H9 (cell line): ENCODE measurements around the gene BPIFB4. TPM values are rescaled to one million over a fixed set of nuclear protein-coding genes. Genes with fewer than 3 reads are reported as not detected.

Experiments
- DNase-seq: peaks from one replicate; pipeline ENCODE4 v3.0.0-alpha.2; 2017
- H2AFZ ChIP-seq: one replicate; pipeline ENCODE4 v1.6.1; 2013; ENCODE audit warnings: mild to moderate bottlenecking, low read length, control low read depth, moderate library complexity
- H2AK5ac ChIP-seq: 2 replicates; pipeline ENCODE4 v1.6.1; 2013; ENCODE audit warnings: low read length, control low read depth, mixed read lengths; ENCODE audit not compliant: insufficient read length
- H2BK120ac ChIP-seq: one replicate; pipeline ENCODE4 v1.6.1; 2013; ENCODE audit warnings: low read depth, mild to moderate bottlenecking, low read length, control low read depth, inconsistent platforms; ENCODE audit not compliant: poor library complexity, severe bottlenecking
- H2BK12ac ChIP-seq: 2 replicates; pipeline ENCODE4 v1.6.1; 2013; ENCODE audit warnings: low read length, control low read depth, mixed read lengths, low read depth; ENCODE audit not compliant: insufficient read length
- H2BK15ac ChIP-seq: 2 replicates; pipeline ENCODE4 v1.6.1; 2013; ENCODE audit warnings: low read depth, low read length, control low read depth
- H2BK20ac ChIP-seq: one replicate; pipeline ENCODE4 v1.6.1; 2013; ENCODE audit warnings: low read depth, mild to moderate bottlenecking, low read length, control low read depth, inconsistent platforms; ENCODE audit not compliant: poor library complexity, severe bottlenecking
- H2BK5ac ChIP-seq: 2 replicates; pipeline ENCODE4 v1.6.1; 2013; ENCODE audit warnings: low read length, control low read depth, mixed read lengths; ENCODE audit not compliant: insufficient read length
- H3K14ac ChIP-seq: 2 replicates; pipeline ENCODE4 v1.6.1; 2013; ENCODE audit warnings: low read length, control low read depth; ENCODE audit not compliant: insufficient read depth
- H3K18ac ChIP-seq: 2 replicates; pipeline ENCODE4 v1.6.1; 2013; ENCODE audit warnings: low read depth, mild to moderate bottlenecking, mixed read lengths, low read length, control low read depth; ENCODE audit not compliant: insufficient read length
- H3K23ac ChIP-seq: 2 replicates; pipeline ENCODE4 v1.6.1; 2013; ENCODE audit warnings: low read length, control low read depth, mixed read lengths, low read depth; ENCODE audit not compliant: insufficient read length
- H3K23me2 ChIP-seq: 2 replicates; pipeline ENCODE4 v1.6.1; 2013; ENCODE audit warnings: low read depth, mild to moderate bottlenecking, mixed read lengths, low read length, control low read depth; ENCODE audit not compliant: insufficient read length, poor library complexity, severe bottlenecking
- H3K27ac ChIP-seq: 2 replicates; pipeline ENCODE4 v1.5.1; 2013; ENCODE audit warnings: low read length, control low read depth, mixed read lengths, low read depth; ENCODE audit not compliant: insufficient read length
- H3K27me3 ChIP-seq: 2 replicates; pipeline ENCODE4 v1.6.1; 2013; ENCODE audit warnings: low read length, control low read depth, inconsistent platforms; ENCODE audit not compliant: insufficient read depth
- H3K4ac ChIP-seq: 2 replicates; pipeline ENCODE4 v1.6.1; 2013; ENCODE audit warnings: low read depth, mild to moderate bottlenecking, control low read depth, inconsistent platforms, low read length, moderate library complexity
- H3K4me1 ChIP-seq: 2 replicates; pipeline ENCODE4 v1.6.1; 2013; ENCODE audit warnings: low read length, control low read depth, inconsistent platforms; ENCODE audit not compliant: insufficient read depth
- H3K4me2 ChIP-seq: 2 replicates; pipeline ENCODE4 v1.6.1; 2013; ENCODE audit warnings: low read length, control low read depth, mixed read lengths; ENCODE audit not compliant: insufficient read length, insufficient read depth
- H3K56ac ChIP-seq: 2 replicates; pipeline ENCODE4 v1.6.1; 2013; ENCODE audit warnings: low read depth, mild to moderate bottlenecking, mixed read lengths, low read length, control low read depth; ENCODE audit not compliant: insufficient read length
- H3K79me1 ChIP-seq: 2 replicates; pipeline ENCODE4 v1.6.1; 2013; ENCODE audit warnings: low read depth, mild to moderate bottlenecking, moderate library complexity, low read length, control low read depth, inconsistent platforms; ENCODE audit not compliant: insufficient read depth, poor library complexity, severe bottlenecking
- H3K79me2 ChIP-seq: 2 replicates; pipeline ENCODE4 v1.6.1; 2013; ENCODE audit warnings: low read length, control low read depth, inconsistent platforms; ENCODE audit not compliant: insufficient read depth
- H3K9ac ChIP-seq: 2 replicates; pipeline ENCODE4 v1.6.1; 2013; ENCODE audit warnings: low read length, control low read depth, mixed read lengths; ENCODE audit not compliant: insufficient read length; ENCODE audit errors: extremely low read depth
- H3K9me3 ChIP-seq: one replicate; pipeline ENCODE4 v1.6.1; 2013; ENCODE audit warnings: low read depth, low read length, inconsistent platforms; ENCODE audit not compliant: control insufficient read depth
- H3T11ph ChIP-seq: one replicate; pipeline ENCODE4 v1.6.1; 2013; ENCODE audit warnings: mild to moderate bottlenecking, low read length, control low read depth, inconsistent platforms
- H4K20me1 ChIP-seq: one replicate; pipeline ENCODE4 v1.6.1; 2013; ENCODE audit not compliant: control insufficient read depth, insufficient read length, insufficient read depth
- H4K5ac ChIP-seq: 2 replicates; pipeline ENCODE4 v1.6.1; 2013; ENCODE audit warnings: low read depth, mild to moderate bottlenecking, mixed read lengths, low read length, control low read depth; ENCODE audit not compliant: insufficient read length
- H4K8ac ChIP-seq: replicated peaks from 2 replicates; pipeline ENCODE4 v1.6.1; 2013; ENCODE audit warnings: low read length, control low read depth, mixed read lengths, low read depth; ENCODE audit not compliant: insufficient read length
- H4K91ac ChIP-seq: 2 replicates; pipeline ENCODE4 v1.6.1; 2013; ENCODE audit warnings: low read depth, mild to moderate bottlenecking, moderate library complexity, mixed read lengths, low read length, control low read depth; ENCODE audit not compliant: insufficient read length
- H3K27ac Mint-ChIP-seq, 3 experiments: 2 replicates in 2 of 3; 3 replicates in 1 of 3; pipeline ENCODE4 v1.8.0; 2020 to 2021; ENCODE audit warnings: mixed read lengths in 3 of 3, mild to moderate bottlenecking in 1 of 3, moderate library complexity in 1 of 3
- H3K27me3 Mint-ChIP-seq: 2 replicates; pipeline ENCODE4 v1.8.0; 2021; ENCODE audit warnings: low read depth, mild to moderate bottlenecking, moderate library complexity, mixed read lengths
- H3K36me3 Mint-ChIP-seq, 3 experiments: 2 replicates in 2 of 3; 3 replicates in 1 of 3; pipeline ENCODE4 v1.8.0; 2020 to 2021; ENCODE audit warnings: low read depth in 3 of 3, mixed read lengths in 3 of 3; ENCODE audit not compliant: insufficient read depth in 1 of 3
- H3K4me1 Mint-ChIP-seq, 2 experiments: 2 replicates each; pipeline ENCODE4 v1.8.0; 2020; ENCODE audit warnings: mixed read lengths in 2 of 2
- H3K4me3 Mint-ChIP-seq, 2 experiments: 2 replicates in 1 of 2; 3 replicates in 1 of 2; pipeline ENCODE4 v1.8.0; 2020 to 2021; ENCODE audit warnings: mild to moderate bottlenecking in 2 of 2, mixed read lengths in 2 of 2, moderate library complexity in 1 of 2
- H3K9me3 Mint-ChIP-seq, 2 experiments: 2 replicates in 1 of 2; 3 replicates in 1 of 2; pipeline ENCODE4 v1.8.0; 2020; ENCODE audit warnings: mild to moderate bottlenecking in 2 of 2, mixed read lengths in 2 of 2, moderate library complexity in 1 of 2
- WGBS: extraction: QIAGEN DNeasy Blood & Tissue Kit; methylation state at CpG from one replicate; pipeline ENCODE4 v1.1.7; 2013; ENCODE audit warnings: missing lambda C conversion rate, low lambda C conversion rate, mixed read lengths; ENCODE audit not compliant: insufficient read length; ENCODE audit errors: extremely low coverage; 5-methylcytosine and 5-hydroxymethylcytosine counted together
- total RNA-seq: library from RNA; stranded (reverse); gene quantifications from 2 replicates; pipeline ENCODE4 v1.2.1, GENCODE V29; 2021
- TF ChIP-seq, protein P1 (sequence below): fragments of 200-600 bp; sonication (generic); conservative IDR thresholded peaks from 3 replicates; pipeline ENCODE4 v1.8.0; 2021; ENCODE audit warnings: antibody characterized with exemption, mild to moderate bottlenecking

Gene BPIFB4
- total RNA-seq, 1 experiment from 2014 or later, result not detected

DNA sequence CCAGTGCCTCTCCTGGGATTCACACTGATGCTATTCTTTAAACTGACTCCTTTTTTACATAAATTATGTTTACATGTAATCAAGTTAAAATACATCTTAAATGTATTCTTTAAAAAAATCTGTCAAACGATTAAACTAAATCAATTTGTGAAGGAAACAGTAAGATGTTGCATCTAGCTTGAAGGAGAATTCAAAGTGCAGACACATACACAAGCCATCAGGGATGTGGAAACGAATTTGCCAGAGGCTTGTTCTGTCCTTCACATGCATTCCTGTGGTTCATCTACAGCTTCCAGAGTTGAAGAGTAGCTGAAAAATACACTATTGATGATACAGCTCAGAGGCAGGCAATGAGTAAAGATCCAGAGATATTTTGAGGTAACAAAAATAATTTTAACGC is 33.0 kb upstream of the BPIFB4 start:
- Histone ChIP-seq H4K5ac (no peak overlapping the region), H3K4ac (no peak overlapping the region), H2BK12ac (no peak overlapping the region), H4K20me1 (no peaks in the 10 kb centered on the region), H2BK15ac (no peak overlapping the region), H3K9me3 (peaks cover 5% of the 10 kb centered on the region), H3K27ac (no peak overlapping the region), H2AFZ (no peak overlapping the region), H3K79me1 (no peaks in the 10 kb centered on the region), H3K56ac (no peak overlapping the region), H3K23me2 (no peaks in the 10 kb centered on the region), H3K27me3 (no peaks in the 10 kb centered on the region), H2BK5ac (no peak overlapping the region), H3K23ac (no peak overlapping the region), H3K9ac (no peak overlapping the region), H2BK20ac (no peak overlapping the region), H3K18ac (no peak overlapping the region), H3T11ph (no peak overlapping the region), H2BK120ac (no peak overlapping the region), H3K14ac (no peak overlapping the region), H2AK5ac (no peak overlapping the region), H3K79me2 (no peaks in the 10 kb centered on the region), H3K4me1 (no peaks in the 10 kb centered on the region), H4K91ac (no peak overlapping the region), H3K4me2 (no peak overlapping the region), H4K8ac (no peak overlapping the region)
- TF ChIP-seq, protein P1, sequence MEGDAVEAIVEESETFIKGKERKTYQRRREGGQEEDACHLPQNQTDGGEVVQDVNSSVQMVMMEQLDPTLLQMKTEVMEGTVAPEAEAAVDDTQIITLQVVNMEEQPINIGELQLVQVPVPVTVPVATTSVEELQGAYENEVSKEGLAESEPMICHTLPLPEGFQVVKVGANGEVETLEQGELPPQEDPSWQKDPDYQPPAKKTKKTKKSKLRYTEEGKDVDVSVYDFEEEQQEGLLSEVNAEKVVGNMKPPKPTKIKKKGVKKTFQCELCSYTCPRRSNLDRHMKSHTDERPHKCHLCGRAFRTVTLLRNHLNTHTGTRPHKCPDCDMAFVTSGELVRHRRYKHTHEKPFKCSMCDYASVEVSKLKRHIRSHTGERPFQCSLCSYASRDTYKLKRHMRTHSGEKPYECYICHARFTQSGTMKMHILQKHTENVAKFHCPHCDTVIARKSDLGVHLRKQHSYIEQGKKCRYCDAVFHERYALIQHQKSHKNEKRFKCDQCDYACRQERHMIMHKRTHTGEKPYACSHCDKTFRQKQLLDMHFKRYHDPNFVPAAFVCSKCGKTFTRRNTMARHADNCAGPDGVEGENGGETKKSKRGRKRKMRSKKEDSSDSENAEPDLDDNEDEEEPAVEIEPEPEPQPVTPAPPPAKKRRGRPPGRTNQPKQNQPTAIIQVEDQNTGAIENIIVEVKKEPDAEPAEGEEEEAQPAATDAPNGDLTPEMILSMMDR, result no peak
- no CpG with 5 or more reads among the region's 3 CpGs for WGBS
- Mint-ChIP-seq H3K27me3 (peaks cover 5% of the 10 kb centered on the region), H3K4me3 (no peak overlapping the region), H3K36me3 (peaks cover 0 to 9% (median 9%) of the 10 kb centered on the region in 3 experiments; a peak in 4 of 7 replicates), H3K27ac (no peak overlapping the region), H3K9me3 (peaks cover 14 to 19% of the 10 kb centered on the region in 2 experiments), H3K4me1 (no peaks in the 10 kb centered on the region; a peak in 1 of 4 replicates)
- DNase-seq, result no peak
